ENCODE data around the gene ZNF892. TPM values are rescaled to one million over a fixed set of nuclear protein-coding genes. Genes with fewer than 3 reads are reported as not detected.

The ZNF892 gene
- total and polyA plus RNA-seq, 9 of the 15 experiments (the other 6 are each of a cell fraction or from before 2014, with no cell fraction given), result 0.07 to 0.13 (median 0.09) TPM; not detected in 6

DNA sequence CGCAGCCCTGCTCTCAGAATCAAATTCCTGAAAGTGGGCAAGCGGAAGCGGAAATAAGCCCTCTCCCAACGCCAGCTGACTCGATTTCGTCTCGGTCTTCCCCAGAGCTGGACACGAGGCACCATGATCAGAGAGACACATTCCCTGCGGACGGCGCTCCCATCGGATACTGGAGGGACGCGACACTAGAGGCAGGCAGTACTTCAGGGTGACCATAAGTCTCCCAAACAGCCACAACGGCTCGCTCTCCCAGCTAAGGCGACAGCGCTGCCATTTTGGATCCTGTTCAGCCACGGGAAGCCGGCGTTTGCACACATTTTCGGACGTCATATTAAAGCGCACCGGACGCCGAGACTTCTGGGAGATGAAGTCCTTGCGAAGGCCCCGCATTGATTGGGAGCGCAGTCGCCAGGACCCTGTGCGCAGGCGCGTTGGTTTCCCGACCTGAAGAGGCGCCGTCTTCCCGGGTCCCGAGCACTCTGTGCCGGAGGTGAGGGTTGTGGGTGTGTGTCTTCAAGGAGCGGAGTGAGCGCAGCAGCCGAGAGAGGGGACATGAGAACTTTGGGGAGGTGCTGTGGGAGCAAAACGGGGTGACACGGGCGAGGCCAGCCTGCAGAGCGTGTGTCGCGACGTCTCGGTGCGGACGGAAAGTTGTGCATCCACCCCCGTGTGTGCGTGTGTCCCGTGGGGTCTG, 41.8 kb upstream of the ZNF892 start, which contains the start of gene ZNF2 (continued):
- peak in 1 of 3 experiments; percentile 11; a peak in 1 of 6 replicates for TF ChIP-seq CTCF (IDR thresholded peaks at IDR 0.05 in 2 of 3, conservative IDR thresholded peaks at IDR 0.05 in 1 of 3; ENCODE audit: insufficient read depth in 2 of 3, low read depth in 1 of 3, low read length in 3 of 3)
- TF ChIP-seq, protein P1, sequence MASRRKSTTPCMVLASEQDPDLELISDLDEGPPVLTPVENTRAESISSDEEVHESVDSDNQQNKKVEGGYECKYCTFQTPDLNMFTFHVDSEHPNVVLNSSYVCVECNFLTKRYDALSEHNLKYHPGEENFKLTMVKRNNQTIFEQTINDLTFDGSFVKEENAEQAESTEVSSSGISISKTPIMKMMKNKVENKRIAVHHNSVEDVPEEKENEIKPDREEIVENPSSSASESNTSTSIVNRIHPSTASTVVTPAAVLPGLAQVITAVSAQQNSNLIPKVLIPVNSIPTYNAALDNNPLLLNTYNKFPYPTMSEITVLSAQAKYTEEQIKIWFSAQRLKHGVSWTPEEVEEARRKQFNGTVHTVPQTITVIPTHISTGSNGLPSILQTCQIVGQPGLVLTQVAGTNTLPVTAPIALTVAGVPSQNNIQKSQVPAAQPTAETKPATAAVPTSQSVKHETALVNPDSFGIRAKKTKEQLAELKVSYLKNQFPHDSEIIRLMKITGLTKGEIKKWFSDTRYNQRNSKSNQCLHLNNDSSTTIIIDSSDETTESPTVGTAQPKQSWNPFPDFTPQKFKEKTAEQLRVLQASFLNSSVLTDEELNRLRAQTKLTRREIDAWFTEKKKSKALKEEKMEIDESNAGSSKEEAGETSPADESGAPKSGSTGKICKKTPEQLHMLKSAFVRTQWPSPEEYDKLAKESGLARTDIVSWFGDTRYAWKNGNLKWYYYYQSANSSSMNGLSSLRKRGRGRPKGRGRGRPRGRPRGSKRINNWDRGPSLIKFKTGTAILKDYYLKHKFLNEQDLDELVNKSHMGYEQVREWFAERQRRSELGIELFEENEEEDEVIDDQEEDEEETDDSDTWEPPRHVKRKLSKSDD (conservative IDR thresholded peaks at IDR 0.05; ENCODE audit: low read length), result peak; percentile 80; the same call in 1 of the 2 replicates
- peak; percentile 33 for TF ChIP-seq NFYB (IDR thresholded peaks at IDR 0.05; ENCODE audit: extremely low read depth, insufficient read length)
- TF ChIP-seq ZBTB26 (CRISPR knock-in tag; IDR thresholded peaks at IDR 0.05), result peak; percentile 37; the same call in 1 of the 2 replicates
- TF ChIP-seq DPF2 (IDR thresholded peaks at IDR 0.05), result no peak; the same call in none of the 2 replicates
- peak in 1 of 2 experiments; percentile 77; a peak in 2 of 4 replicates for TF ChIP-seq ZNF639 (CRISPR knock-in tag; conservative IDR thresholded peaks at IDR 0.05 in 1 of 2, IDR thresholded peaks at IDR 0.05 in 1 of 2)
- peak; percentile 82; the same call in 1 of the 2 replicates for TF ChIP-seq ATF6 (CRISPR knock-in tag; IDR thresholded peaks at IDR 0.05)
- TF ChIP-seq SRSF9 (IDR thresholded peaks at IDR 0.05; ENCODE audit: borderline replicate concordance, low read depth, low read length), result no peak
- peak; percentile 94 for TF ChIP-seq RBBP5 (IDR thresholded peaks at IDR 0.05; ENCODE audit: borderline replicate concordance, insufficient read depth, low read length, poor library complexity, severe bottlenecking)
- TF ChIP-seq CAMTA2 (CRISPR knock-in tag; conservative IDR thresholded peaks at IDR 0.05), result no peak
- no peak for TF ChIP-seq ARHGAP35 (IDR thresholded peaks at IDR 0.05; ENCODE audit: partially characterized antibody)
- TF ChIP-seq TAF1 (IDR thresholded peaks at IDR 0.05; ENCODE audit: control insufficient read depth, extremely low read depth, insufficient read depth, low read length, severe bottlenecking), result peak; percentile 94
- no peak for TF ChIP-seq CBX2 (IDR thresholded peaks at IDR 0.05; ENCODE audit: insufficient read depth, low read length, poor library complexity, severe bottlenecking)
- TF ChIP-seq NUFIP1 (IDR thresholded peaks at IDR 0.05; ENCODE audit: partially characterized antibody), result no peak
- TF ChIP-seq NFXL1 (CRISPR knock-in tag; IDR thresholded peaks at IDR 0.05), result no peak

Measured in K562 (cell line).